ENCODE results near the gene CFAP70.

DNA sequence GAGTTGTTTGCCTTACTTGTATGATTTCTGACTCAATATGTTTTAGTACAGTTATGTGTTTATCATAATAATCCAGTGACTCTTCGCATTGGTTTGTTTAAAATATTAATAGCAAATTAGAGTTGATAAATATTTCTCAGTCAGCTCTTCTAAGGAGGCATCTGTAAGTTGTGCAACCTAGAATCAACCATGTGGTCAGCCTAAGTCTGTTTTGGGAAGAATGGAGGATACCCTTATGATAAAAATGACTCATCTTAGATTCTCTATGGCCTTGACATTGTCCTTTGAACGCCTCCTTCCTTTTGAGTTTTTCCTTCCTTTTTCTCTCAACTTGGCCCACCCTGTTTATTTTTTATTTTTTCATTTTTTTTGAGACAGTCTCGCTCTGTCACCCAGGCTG, 130.4 kb downstream of the CFAP70 start:
- TF ChIP-seq, protein P1, sequence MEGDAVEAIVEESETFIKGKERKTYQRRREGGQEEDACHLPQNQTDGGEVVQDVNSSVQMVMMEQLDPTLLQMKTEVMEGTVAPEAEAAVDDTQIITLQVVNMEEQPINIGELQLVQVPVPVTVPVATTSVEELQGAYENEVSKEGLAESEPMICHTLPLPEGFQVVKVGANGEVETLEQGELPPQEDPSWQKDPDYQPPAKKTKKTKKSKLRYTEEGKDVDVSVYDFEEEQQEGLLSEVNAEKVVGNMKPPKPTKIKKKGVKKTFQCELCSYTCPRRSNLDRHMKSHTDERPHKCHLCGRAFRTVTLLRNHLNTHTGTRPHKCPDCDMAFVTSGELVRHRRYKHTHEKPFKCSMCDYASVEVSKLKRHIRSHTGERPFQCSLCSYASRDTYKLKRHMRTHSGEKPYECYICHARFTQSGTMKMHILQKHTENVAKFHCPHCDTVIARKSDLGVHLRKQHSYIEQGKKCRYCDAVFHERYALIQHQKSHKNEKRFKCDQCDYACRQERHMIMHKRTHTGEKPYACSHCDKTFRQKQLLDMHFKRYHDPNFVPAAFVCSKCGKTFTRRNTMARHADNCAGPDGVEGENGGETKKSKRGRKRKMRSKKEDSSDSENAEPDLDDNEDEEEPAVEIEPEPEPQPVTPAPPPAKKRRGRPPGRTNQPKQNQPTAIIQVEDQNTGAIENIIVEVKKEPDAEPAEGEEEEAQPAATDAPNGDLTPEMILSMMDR (IDR thresholded peaks at IDR 0.05 in 2 of 3, conservative IDR thresholded peaks at IDR 0.05 in 1 of 3; ENCODE audit: borderline replicate concordance in 1 of 3, insufficient read depth in 1 of 3, low read depth in 2 of 3, low read length in 2 of 3) = no peak
- TF ChIP-seq JUND (IDR thresholded peaks at IDR 0.05) (no peak), POLR2A (IDR thresholded peaks at IDR 0.05; ENCODE audit: borderline replicate concordance, extremely low read depth, insufficient read depth, insufficient read length) (no peak), RAD21 (IDR thresholded peaks at IDR 0.05; ENCODE audit: low read depth) (no peak), POLR2AphosphoS5 (IDR thresholded peaks at IDR 0.05; ENCODE audit: low read depth, low read length) (no peak), ZFX (IDR thresholded peaks at IDR 0.05) (no peak), EZH2phosphoT487 (IDR thresholded peaks at IDR 0.05; ENCODE audit: borderline replicate concordance) (no peak), EGR1 (IDR thresholded peaks at IDR 0.05; ENCODE audit: low read depth) (no peak), EZH2 (IDR thresholded peaks at IDR 0.05) (no peak), SP1 (IDR thresholded peaks at IDR 0.05; ENCODE audit: low read depth) (no peak)
